ENCODE results near the gene GTPBP6. TPM values are rescaled to one million over a fixed set of nuclear protein-coding genes. Genes with fewer than 3 reads are reported as not detected.
A peak's percentile ranks its signal among the peaks of the same experiment; 100 is the strongest.

GTPBP6 gene
- total RNA-seq, 1 experiment from 2014 or later: 41.6 TPM

- ChIA-PET CTCF (no interaction called here), POLR2A (no interaction called here), RAD21 (ENCODE audit: low non-redundant PET in 1 of 2, low total read pairs in 2 of 2, uncharacterized antibody in 2 of 2, unreplicated experiment in 2 of 2) (no interaction called here)
- TF ChIP-seq POLR2A (IDR thresholded peaks at IDR 0.05; ENCODE audit: borderline replicate concordance, extremely low read depth, insufficient read depth, insufficient read length): no peak
- TF ChIP-seq POLR2AphosphoS5 (IDR thresholded peaks at IDR 0.05; ENCODE audit: low read depth, low read length): peak; percentile 18; the same call in 1 of the 2 replicates
- peak; percentile 60; the same call in 1 of the 2 replicates for TF ChIP-seq SP1 (IDR thresholded peaks at IDR 0.05; ENCODE audit: low read depth)
- no peak for TF ChIP-seq ZNF274 (IDR thresholded peaks at IDR 0.05; ENCODE audit: low read depth, low read length)
- peak; percentile 49; the same call in 1 of the 2 replicates for TF ChIP-seq FOSL1 (IDR thresholded peaks at IDR 0.05; ENCODE audit: low read depth)
- no peak for TF ChIP-seq CTCF (IDR thresholded peaks at IDR 0.05 in 2 of 3, conservative IDR thresholded peaks at IDR 0.05 in 1 of 3; ENCODE audit: borderline replicate concordance in 1 of 3, insufficient read depth in 1 of 3, low read depth in 2 of 3, low read length in 2 of 3)
- no peak for TF ChIP-seq EZH2 (IDR thresholded peaks at IDR 0.05)
- no peak for TF ChIP-seq TCF7L2 (IDR thresholded peaks at IDR 0.05; ENCODE audit: borderline replicate concordance, extremely low read depth, insufficient read depth, insufficient read length)
- TF ChIP-seq, protein P1, sequence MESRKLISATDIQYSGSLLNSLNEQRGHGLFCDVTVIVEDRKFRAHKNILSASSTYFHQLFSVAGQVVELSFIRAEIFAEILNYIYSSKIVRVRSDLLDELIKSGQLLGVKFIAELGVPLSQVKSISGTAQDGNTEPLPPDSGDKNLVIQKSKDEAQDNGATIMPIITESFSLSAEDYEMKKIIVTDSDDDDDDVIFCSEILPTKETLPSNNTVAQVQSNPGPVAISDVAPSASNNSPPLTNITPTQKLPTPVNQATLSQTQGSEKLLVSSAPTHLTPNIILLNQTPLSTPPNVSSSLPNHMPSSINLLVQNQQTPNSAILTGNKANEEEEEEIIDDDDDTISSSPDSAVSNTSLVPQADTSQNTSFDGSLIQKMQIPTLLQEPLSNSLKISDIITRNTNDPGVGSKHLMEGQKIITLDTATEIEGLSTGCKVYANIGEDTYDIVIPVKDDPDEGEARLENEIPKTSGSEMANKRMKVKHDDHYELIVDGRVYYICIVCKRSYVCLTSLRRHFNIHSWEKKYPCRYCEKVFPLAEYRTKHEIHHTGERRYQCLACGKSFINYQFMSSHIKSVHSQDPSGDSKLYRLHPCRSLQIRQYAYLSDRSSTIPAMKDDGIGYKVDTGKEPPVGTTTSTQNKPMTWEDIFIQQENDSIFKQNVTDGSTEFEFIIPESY (IDR thresholded peaks at IDR 0.05; ENCODE audit: extremely low read depth, insufficient replicate concordance, low read length): no peak
- TF ChIP-seq, protein P2, sequence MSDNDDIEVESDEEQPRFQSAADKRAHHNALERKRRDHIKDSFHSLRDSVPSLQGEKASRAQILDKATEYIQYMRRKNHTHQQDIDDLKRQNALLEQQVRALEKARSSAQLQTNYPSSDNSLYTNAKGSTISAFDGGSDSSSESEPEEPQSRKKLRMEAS (IDR thresholded peaks at IDR 0.05): no peak
- TF ChIP-seq RAD21 (IDR thresholded peaks at IDR 0.05; ENCODE audit: low read depth): no peak
- no peak for TF ChIP-seq EGR1 (IDR thresholded peaks at IDR 0.05; ENCODE audit: low read depth)
- TF ChIP-seq ATF3 (IDR thresholded peaks at IDR 0.05): no peak
- peak; percentile 25; the same call in 1 of the 2 replicates for TF ChIP-seq CBX3 (IDR thresholded peaks at IDR 0.05; ENCODE audit: low read depth)
- TF ChIP-seq ZFX (IDR thresholded peaks at IDR 0.05): no peak
- peak; percentile 59 for TF ChIP-seq JUND (IDR thresholded peaks at IDR 0.05)
- intact Hi-C loops (cut with micrococcal nuclease): no loop called here
- H3K4me1 ChIP-seq (ENCODE audit: control insufficient read depth in 1 of 2, insufficient read depth in 2 of 2, low read length in 2 of 2): peaks cover 5 to 25% of the 10 kb centered on the region in 2 experiments; a peak in 3 of 4 replicates
- H3K4me3 ChIP-seq (replicated peaks in 1 of 2; ENCODE audit: low read depth in 1 of 2, low read length in 2 of 2): peak overlapping the region in 1 of 2 experiments; percentile 23; a peak in 1 of 4 replicates
- peak overlapping the region; percentile 76 for H2AFZ ChIP-seq (ENCODE audit: low read depth, low read length, poor library complexity, severe bottlenecking)
- no peaks in the 10 kb centered on the region for H3K36me3 ChIP-seq (ENCODE audit: control insufficient read depth in 1 of 2, insufficient read depth in 2 of 2, low read length in 2 of 2)
- peak; percentile 74 for ATAC-seq
- no peaks in the 10 kb centered on the region for H3K27me3 ChIP-seq (ENCODE audit: insufficient read depth, low read length)
- H3K27ac ChIP-seq (ENCODE audit: low read depth, low read length): no peak overlapping the region
- no peaks in the 10 kb centered on the region for H3K79me2 ChIP-seq (ENCODE audit: insufficient read depth, low read length)
- DNase-seq (ENCODE audit: low read depth, low spot score): no peak
- no peaks in the 10 kb centered on the region for H4K20me1 ChIP-seq (ENCODE audit: insufficient read depth)
- peak overlapping the region; percentile 70 for H3K4me2 ChIP-seq (ENCODE audit: low read length)
- H3K9ac ChIP-seq (ENCODE audit: low read length): peak overlapping the region; percentile 30
- no peaks in the 10 kb centered on the region for H3K9me2 ChIP-seq (ENCODE audit: insufficient read depth)
- no TSS peak for BruUV-seq (replicated peaks)
- no peaks in the 10 kb centered on the region for H3K9me3 ChIP-seq (ENCODE audit: control insufficient read depth in 1 of 2, insufficient read depth in 1 of 2, low read depth in 1 of 2, low read length in 2 of 2)
Measured at GRCh38 chrX:261167-261918, 57.3 kb downstream of the GTPBP6 start.

Data from HCT116 (cell line).